H1 (cell line): ENCODE measurements around the gene RPL38. TPM values are rescaled to one million over a fixed set of nuclear protein-coding genes. Genes with fewer than 3 reads are reported as not detected.

Source experiments
- CEBPB ChIP-seq: IDR thresholded peaks from 2 replicates; pipeline ENCODE4 v1.6.1; 2012; ENCODE audit warnings: low read depth, low read length
- CHD2 ChIP-seq: IDR thresholded peaks from 2 replicates; pipeline ENCODE4 v1.6.1; 2012; ENCODE audit warnings: low read length, improper control_type of control experiment
- SAP30 ChIP-seq: fragments of 300-600 bp; sonication (generic); IDR thresholded peaks from 2 replicates; pipeline ENCODE4 v1.7.1; 2012; ENCODE audit warnings: low read length, moderate library complexity, mild to moderate bottlenecking, inconsistent platforms; ENCODE audit not compliant: insufficient read depth, insufficient replicate concordance
- polyA plus RNA-seq, 7 experiments: library from polyadenylated mRNA; depleted of rRNA in 3 of 7; stranded (reverse) in 5 of 7; unstranded in 2 of 7; fragments of >200 nt in 5 of 7; fragments of 200-250 nt in 2 of 7; gene quantifications; 1 replicate in 5 of 7; 2 replicates in 1 of 7; 4 replicates in 1 of 7; pipeline versions ENCODE4 v1.2.1 to v1.2.3, GENCODE V29; 2011 to 2013; ENCODE audit warnings: missing spikeins in 2 of 7, mixed read lengths in 2 of 7
- total RNA-seq: library from RNA; stranded (reverse); fragmentation: NEBNext Ultra II Directional; extraction: Animal tissue kit (Norgen Biotek cat#: 25700); gene quantifications from 2 replicates; pipeline ENCODE4 v1.2.1, GENCODE V29; 2021
- TF ChIP-seq, protein P1 (sequence below): IDR thresholded peaks from 2 replicates; pipeline ENCODE4 v1.6.1; 2012; ENCODE audit warnings: inconsistent platforms

The RPL38 gene
- total and polyA plus RNA-seq, 2 of the 8 experiments (the other 6 are each of a cell fraction or from before 2014, with no cell fraction given), result 412 to 1,195 TPM

DNA sequence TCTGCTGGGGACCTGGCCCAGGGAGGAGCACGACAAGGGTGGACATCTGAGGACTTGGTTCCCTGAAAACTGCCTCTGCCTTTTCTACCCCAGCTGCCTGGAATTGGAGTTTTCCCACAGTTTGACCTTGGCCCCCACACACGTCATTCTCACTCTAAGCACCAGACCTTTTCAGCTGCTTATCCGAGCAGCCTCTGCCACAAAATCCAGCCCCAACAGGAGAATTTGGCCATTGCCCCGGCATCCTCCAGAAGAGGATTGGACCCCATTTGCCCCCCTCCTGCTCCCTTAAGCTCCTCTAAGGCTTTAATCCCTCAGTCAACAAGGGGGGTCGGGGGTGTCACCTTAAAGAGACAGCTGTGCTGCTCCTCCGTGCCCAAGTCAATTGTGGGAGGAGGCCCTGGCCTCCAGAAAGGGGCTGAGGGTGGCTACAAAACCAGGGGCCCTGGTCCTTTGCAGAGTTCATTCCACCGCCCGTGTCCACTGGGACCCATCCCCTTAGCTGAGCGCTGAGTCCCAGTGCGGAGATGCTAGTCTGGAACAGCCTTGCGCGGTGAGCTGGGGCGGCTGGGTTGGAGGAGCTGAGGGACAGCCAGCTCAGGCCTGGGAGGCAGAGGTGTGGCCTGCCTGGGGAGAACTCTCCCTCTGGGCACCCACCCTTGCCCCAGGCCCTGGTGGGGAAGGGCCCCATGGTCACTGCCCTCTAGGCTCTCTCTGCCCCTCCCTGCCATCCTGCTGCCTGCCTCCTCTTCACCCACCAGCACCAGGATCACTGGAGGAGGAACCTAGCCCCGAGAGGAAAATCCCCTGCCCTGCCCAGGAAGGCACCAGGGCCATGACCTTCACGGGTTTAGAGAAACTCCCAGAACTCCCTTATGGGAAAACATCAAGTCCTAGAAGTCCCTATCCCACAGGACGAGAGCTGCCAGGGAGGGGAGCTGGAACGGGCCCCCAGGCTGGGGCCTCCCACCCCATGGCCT, 28.7 kb downstream of the RPL38 start (continued):
- no peak for TF ChIP-seq CEBPB
- TF ChIP-seq, protein P1, sequence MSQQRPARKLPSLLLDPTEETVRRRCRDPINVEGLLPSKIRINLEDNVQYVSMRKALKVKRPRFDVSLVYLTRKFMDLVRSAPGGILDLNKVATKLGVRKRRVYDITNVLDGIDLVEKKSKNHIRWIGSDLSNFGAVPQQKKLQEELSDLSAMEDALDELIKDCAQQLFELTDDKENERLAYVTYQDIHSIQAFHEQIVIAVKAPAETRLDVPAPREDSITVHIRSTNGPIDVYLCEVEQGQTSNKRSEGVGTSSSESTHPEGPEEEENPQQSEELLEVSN, result no peak
- no peak for TF ChIP-seq SAP30
- TF ChIP-seq CHD2, result no peak
